K562 (cell line): ENCODE data around the gene PGAP3. TPM values are rescaled to one million over a fixed set of nuclear protein-coding genes. Genes with fewer than 3 reads are reported as not detected.
A peak's percentile ranks its signal among the peaks of the same experiment; 100 is the strongest.

ENCODE experiments used
- ATAC-seq: fragments of 200-7000 bp; cut with Tn5 transposase; 3 replicates; pipeline ENCODE4 v1.9.1; 2020; ENCODE audit warnings: moderate library complexity
- BruUV-seq: library from RNA; stranded (reverse); fragments of 400-500 nt; replicated peaks from 2 replicates; lab custom pipeline; 2021; lab: Mats Ljungman, UMichigan
- CTCF ChIA-PET: fragments of 300-600 bp; formaldehyde crosslinking; extraction: SDS; loops from one replicate; lab custom pipeline; 2021; ENCODE audit warnings: low intra/inter-chr PET ratio; lab: Yijun Ruan, JAX
- POLR2A ChIA-PET: fragments of 300-600, 350-650 bp; sonication (Branson Sonifier 250); formaldehyde crosslinking; extraction: SDS; loops from one replicate; lab custom pipeline; 2021; ENCODE audit warnings: antibody characterized with exemption, inconsistent platforms; lab: Yijun Ruan, JAX
- DNase-seq, 4 experiments: peaks; one replicate each; pipeline versions ENCODE4 v3.0.0 to v3.0.0-alpha.2; 2011 to 2018; ENCODE audit warnings: low spot score in 3 of 4, mixed read lengths in 3 of 4; ENCODE audit errors: extremely low read depth in 1 of 4
- FAIRE-seq: peaks from 2 replicates; lab custom pipeline; 2011; peaks lifted over from hg19 to GRCh38; lab: Jason Lieb, UNC
- H2AFZ ChIP-seq: 2 replicates; pipeline ENCODE4 v1.6.0; 2011; ENCODE audit warnings: low read depth, low read length, control low read depth, inconsistent platforms
- H3K27ac ChIP-seq: fragments of 200-600 bp; 3 replicates; pipeline ENCODE4 v1.8.0; 2011; ENCODE audit warnings: low read depth, mild to moderate bottlenecking, control low read depth, inconsistent platforms, low read length, moderate library complexity, mixed read lengths; ENCODE audit errors: extremely low read depth
- H3K27me3 ChIP-seq, 2 experiments: fragments of 300-600 bp in 1 of 2; 2 replicates in 1 of 2; 3 replicates in 1 of 2; pipeline versions ENCODE4 v1.6.0 to v1.8.0; 2011; ENCODE audit warnings: inconsistent platforms in 2 of 2, low read length in 2 of 2, mild to moderate bottlenecking in 1 of 2, mixed read lengths in 1 of 2, moderate library complexity in 1 of 2; ENCODE audit not compliant: control insufficient read depth in 2 of 2, insufficient read depth in 2 of 2
- H3K36me3 ChIP-seq: fragments of 300-600 bp; 3 replicates; pipeline ENCODE4 v1.8.0; 2011; ENCODE audit warnings: mild to moderate bottlenecking, low read length, inconsistent platforms; ENCODE audit not compliant: control insufficient read depth, insufficient read depth
- H3K4me1 ChIP-seq, 2 experiments: fragments of 200-600 bp in 1 of 2; replicated peaks in 1 of 2; 2 replicates in 1 of 2; 3 replicates in 1 of 2; pipeline versions ENCODE4 v1.5.1 to v1.8.0; 2011; ENCODE audit warnings: inconsistent platforms in 2 of 2, low read length in 2 of 2, mild to moderate bottlenecking in 1 of 2, mixed read lengths in 1 of 2, moderate library complexity in 1 of 2; ENCODE audit not compliant: control insufficient read depth in 2 of 2, insufficient read depth in 2 of 2
- H3K4me2 ChIP-seq: 2 replicates; pipeline ENCODE4 v1.6.1; 2011; ENCODE audit warnings: low read length, control low read depth, inconsistent platforms, mixed read lengths; ENCODE audit not compliant: insufficient read depth
- H3K4me3 ChIP-seq: fragments of 200-600 bp; sonication (generic), shearing (Covaris generic); 2 replicates; pipeline ENCODE4 v1.5.1; 2016; ENCODE audit warnings: control low read depth, inconsistent platforms
- H3K79me2 ChIP-seq: fragments of 200-600 bp; 3 replicates; pipeline ENCODE4 v1.8.0; 2011; ENCODE audit warnings: low read length, inconsistent platforms; ENCODE audit not compliant: control insufficient read depth, insufficient read depth
- H3K9ac ChIP-seq, 2 experiments: 2 replicates each; pipeline versions ENCODE4 v1.6.0 to v1.6.1; 2011; ENCODE audit warnings: low read depth in 2 of 2, low read length in 2 of 2, control low read depth in 1 of 2, inconsistent platforms in 1 of 2, mild to moderate bottlenecking in 1 of 2, mixed read lengths in 1 of 2; ENCODE audit not compliant: insufficient read depth in 1 of 2
- H3K9me1 ChIP-seq: one replicate; pipeline ENCODE4 v1.6.0; 2011; ENCODE audit warnings: inconsistent platforms, mild to moderate bottlenecking, low read length, moderate library complexity; ENCODE audit not compliant: control insufficient read depth, insufficient read depth
- H3K9me3 ChIP-seq: replicated peaks from 2 replicates; pipeline ENCODE4 v1.5.1; 2011; ENCODE audit warnings: low read depth, low read length, inconsistent platforms; ENCODE audit not compliant: control insufficient read depth, insufficient read depth
- H4K20me1 ChIP-seq: replicated peaks from 2 replicates; pipeline ENCODE4 v1.6.1; 2011; ENCODE audit warnings: low read length, inconsistent platforms, mixed read lengths; ENCODE audit not compliant: control insufficient read depth, insufficient read depth
- ELF2 ChIP-seq: fragments of 250-450 bp; sonication (Bioruptor Pico); IDR thresholded peaks from 2 replicates; pipeline ENCODE4 v1.5.0; 2021; ENCODE audit warnings: mild to moderate bottlenecking
- HINFP ChIP-seq: fragments of 450-650 bp; conservative IDR thresholded peaks from 2 replicates; pipeline ENCODE4 v1.6.1; 2016; ENCODE audit warnings: missing genetic modification characterization, low read depth, mild to moderate bottlenecking, control low read depth, missing compliant biosample characterization
- KDM5B ChIP-seq: fragments of 200-600 bp; sonication (generic); IDR thresholded peaks from 2 replicates; pipeline ENCODE4 v1.6.1; 2012; ENCODE audit warnings: low read depth, mild to moderate bottlenecking, moderate library complexity, low read length, control low read depth, inconsistent platforms; ENCODE audit not compliant: insufficient replicate concordance
- MEIS2 ChIP-seq: fragments of 450-650 bp; IDR thresholded peaks from 2 replicates; pipeline ENCODE4 v1.6.1; 2014; ENCODE audit warnings: mild to moderate bottlenecking; ENCODE audit not compliant: partially characterized antibody
- MTA3 ChIP-seq: fragments of 450-650 bp; formaldehyde crosslinking; IDR thresholded peaks from 2 replicates; pipeline ENCODE4 v1.6.1; 2017; ENCODE audit warnings: mild to moderate bottlenecking, borderline replicate concordance
- MYNN ChIP-seq, 2 experiments: sonication (generic); formaldehyde crosslinking in 1 of 2; IDR thresholded peaks; 2 replicates each; pipeline versions ENCODE4 v1.5.0 to v1.6.1; 2016 to 2020; ENCODE audit warnings: antibody characterized with exemption in 1 of 2, missing genetic modification reagents in 1 of 2
- NFIC ChIP-seq: fragments of 450-650 bp; IDR thresholded peaks from 2 replicates; pipeline ENCODE4 v1.6.1; 2017; ENCODE audit warnings: mild to moderate bottlenecking, inconsistent platforms
- NRF1 ChIP-seq, 2 experiments: fragments of 450-650 bp; IDR thresholded peaks in 1 of 2; conservative IDR thresholded peaks in 1 of 2; 2 replicates each; pipeline ENCODE4 v1.6.1; 2014; ENCODE audit warnings: mild to moderate bottlenecking in 2 of 2
- PHTF2 ChIP-seq: fragments of 250-450 bp; sonication (Bioruptor Pico); IDR thresholded peaks from 2 replicates; pipeline ENCODE4 v1.5.0; 2021; ENCODE audit warnings: mild to moderate bottlenecking
- PML ChIP-seq: IDR thresholded peaks from 2 replicates; pipeline ENCODE4 v1.6.1; 2012; ENCODE audit warnings: low read length, inconsistent platforms
- POLR2B ChIP-seq: fragments of 450-650 bp; IDR thresholded peaks from 2 replicates; pipeline ENCODE4 v1.6.1; 2018; ENCODE audit warnings: low read depth; ENCODE audit not compliant: partially characterized antibody
- STAT5B ChIP-seq: fragments of 250-450 bp; sonication (Bioruptor Pico); IDR thresholded peaks from 2 replicates; pipeline ENCODE4 v1.8.0; 2021; ENCODE audit warnings: mild to moderate bottlenecking, inconsistent platforms
- XRCC5 ChIP-seq: fragments of 200-400 bp; formaldehyde crosslinking; IDR thresholded peaks from 2 replicates; pipeline ENCODE4 v1.6.1; 2017; ENCODE audit warnings: low read depth, mild to moderate bottlenecking, low read length
- ZBTB2 ChIP-seq: fragments of 450-650 bp; IDR thresholded peaks from 2 replicates; pipeline ENCODE4 v1.6.1; 2016; ENCODE audit warnings: antibody characterized with exemption
- ZBTB7A ChIP-seq: IDR thresholded peaks from 2 replicates; pipeline ENCODE4 v1.6.1; 2011; ENCODE audit warnings: low read depth, mild to moderate bottlenecking, low read length, moderate library complexity, borderline replicate concordance; ENCODE audit not compliant: control insufficient read depth
- ZFP36 ChIP-seq: fragments of 150-350 bp; IDR thresholded peaks from 2 replicates; pipeline ENCODE4 v1.6.1; 2018; ENCODE audit warnings: low read length, low read depth; ENCODE audit not compliant: partially characterized antibody
- ZNF316 ChIP-seq: fragments of 450-650 bp; IDR thresholded peaks from 2 replicates; pipeline ENCODE4 v1.6.1; 2016
- ZNF707 ChIP-seq: fragments of 250-450 bp; sonication (Bioruptor Pico); conservative IDR thresholded peaks from 2 replicates; pipeline ENCODE4 v1.8.0; 2022; ENCODE audit warnings: inconsistent platforms, mild to moderate bottlenecking, moderate library complexity
- WGBS: fragments of 100-300 bp; shearing (Covaris generic); methylation state at CpG from one replicate; pipeline ENCODE4 v1.1.6; 2016; ENCODE audit warnings: low coverage, mixed read lengths; ENCODE audit not compliant: insufficient coverage; ENCODE audit errors: missing lambda C conversion rate; 5-methylcytosine and 5-hydroxymethylcytosine counted together
- in situ Hi-C: fragments of 300-500 bp; cut with MboI; formaldehyde crosslinking; loops from 4 replicates; pipeline ENCODE4 v1.15.0; 2018; ENCODE audit warnings: inconsistent platforms, mixed read lengths
- intact Hi-C: fragments of 100-400 bp; cut with micrococcal nuclease; formaldehyde crosslinking; loops from 2 replicates; pipeline ENCODE4 v1.14.2; 2022
- polyA plus RNA-seq, 8 experiments: library from polyadenylated mRNA; depleted of rRNA in 4 of 8; stranded (reverse) in 5 of 8; unstranded in 3 of 8; fragments of >200 nt; fragmentation: Nextera tagmentation in 2 of 8; fragmentation: Illumina TruSeq in 1 of 8; extraction: Ambion mirVana in 2 of 8; extraction: Trizol in 1 of 8; gene quantifications; 2 replicates each; pipeline versions ENCODE4 v1.2.1 to v1.2.3, GENCODE V29; 2011 to 2014; ENCODE audit warnings: inconsistent platforms in 1 of 8, missing spikeins in 1 of 8
- total RNA-seq, 7 experiments: library from RNA; depleted of rRNA in 6 of 7; stranded (reverse); fragments of >200 nt in 6 of 7; fragmentation: Illumina TruSeq in 2 of 7; extraction: Trizol in 2 of 7; gene quantifications; 2 replicates each; pipeline versions ENCODE4 v1.2.1 to v1.2.3, GENCODE V29; 2011 to 2021; ENCODE audit warnings: low replicate concordance in 1 of 7

Gene PGAP3
- total and polyA plus RNA-seq, 9 of the 15 experiments (the other 6 are each of a cell fraction or from before 2014, with no cell fraction given) = 0.38 to 9.4 (median 4.5) TPM

GRCh38 chr17:39722965-39723848 is 35.4 kb upstream of the PGAP3 start:
- H3K36me3 ChIP-seq = peaks cover 8% of the 10 kb centered on the region; the same call in 1 of the 3 replicates
- no peaks in the 10 kb centered on the region for H3K9me1 ChIP-seq
- H2AFZ ChIP-seq = peak overlapping the region; percentile 93
- 12% methylated on average over 30 of the region's 34 CpGs for WGBS
- ChIA-PET CTCF (no interaction called here), POLR2A (interaction anchor here (0.6 to 1.6 kb wide), 10 partner anchors 12 to 101 kb away, joined by 3 to 6 read pairs (median 4); partner anchors contain the start of gene PGAP3)
- H3K79me2 ChIP-seq = no peaks in the 10 kb centered on the region
- H4K20me1 ChIP-seq = no peaks in the 10 kb centered on the region
- FAIRE-seq = peak; percentile 99
- in situ Hi-C loops (no loop called here), intact Hi-C loops (no loop called here)
- peaks cover 6 to 43% of the 10 kb centered on the region in 2 experiments; a peak in 4 of 5 replicates for H3K4me1 ChIP-seq
- peak overlapping the region; percentile 76 for H3K27ac ChIP-seq
- peak overlapping the region; percentile 65 to 95 for H3K9ac ChIP-seq
- ATAC-seq = peak; percentile 97
- H3K27me3 ChIP-seq = no peaks in the 10 kb centered on the region
- peak; percentile 93 to 96 (median 96) for DNase-seq
- peak overlapping the region; percentile 88 for H3K4me2 ChIP-seq
- H3K9me3 ChIP-seq = no peaks in the 10 kb centered on the region
- H3K4me3 ChIP-seq = peak overlapping the region; percentile 53
- no TSS peak for BruUV-seq
- no peak for TF ChIP-seq ZNF316
- TF ChIP-seq KDM5B = peak; percentile 3
- TF ChIP-seq MEIS2 = peak; percentile 46
- peak; percentile 87 for TF ChIP-seq POLR2B
- peak; percentile 85 for TF ChIP-seq ZBTB7A
- no peak for TF ChIP-seq ZBTB2
- TF ChIP-seq MYNN (IDR thresholded peaks at IDR 0.05) = peak; percentile 28; the same call in 1 of the 2 replicates
- no peak for TF ChIP-seq MYNN (CRISPR knock-in tag; IDR thresholded peaks at IDR 0.05)
- TF ChIP-seq ELF2 (CRISPR knock-in tag) = no peak
- TF ChIP-seq MTA3 = 0 out of 2 replicates have a peak, but pooled peaks have one; percentile 51
- TF ChIP-seq NFIC = peak; percentile 73
- TF ChIP-seq XRCC5 = peak; percentile 69; the same call in 1 of the 2 replicates
- no peak for TF ChIP-seq HINFP (tag)
- TF ChIP-seq ZFP36 = peak; percentile 70
- no peak for TF ChIP-seq STAT5B (CRISPR knock-in tag)
- TF ChIP-seq NRF1 (conservative IDR thresholded peaks at IDR 0.05 in 1 of 2, IDR thresholded peaks at IDR 0.05 in 1 of 2) = 0 out of 4 replicates have a peak, but pooled peaks of 1 of the 2 experiments have one; percentile 4
- TF ChIP-seq ZNF707 (CRISPR knock-in tag) = no peak
- TF ChIP-seq PML = peak; percentile 58; the same call in 1 of the 2 replicates
- TF ChIP-seq PHTF2 (CRISPR knock-in tag) = no peak
